BJ (cell line): ENCODE results near the gene GRIK3. TPM values are rescaled to one million over a fixed set of nuclear protein-coding genes. Genes with fewer than 3 reads are reported as not detected.

Source experiments
- CTCF ChIA-PET: fragments of 350-600 bp; formaldehyde crosslinking; extraction: SDS; loops from one replicate; lab custom pipeline; 2021; ENCODE audit warnings: antibody characterized with exemption, inconsistent platforms; lab: Yijun Ruan, JAX
- POLR2A ChIA-PET: fragments of 300-600 bp; sonication (Branson Sonifier 250); formaldehyde crosslinking; extraction: SDS; loops from one replicate; lab custom pipeline; 2021; ENCODE audit warnings: antibody characterized with exemption; lab: Charles Lee
- DNase-seq: peaks from one replicate; pipeline ENCODE4 v3.0.0-alpha.2; 2011; ENCODE audit warnings: low read depth
- H3K27me3 ChIP-seq: 2 replicates; pipeline ENCODE4 v1.6.0; 2011; ENCODE audit warnings: low read length; ENCODE audit not compliant: control insufficient read depth, insufficient read depth
- H3K36me3 ChIP-seq: 2 replicates; pipeline ENCODE4 v1.5.1; 2011; ENCODE audit warnings: low read length; ENCODE audit not compliant: control insufficient read depth, insufficient read depth
- H3K4me3 ChIP-seq: 2 replicates; pipeline ENCODE4 v1.5.1; 2011; ENCODE audit warnings: low read depth, mild to moderate bottlenecking, control low read depth, low read length
- CTCF ChIP-seq: IDR thresholded peaks from 2 replicates; pipeline ENCODE4 v1.5.1; 2011; ENCODE audit warnings: low read depth, mild to moderate bottlenecking, control low read depth, inconsistent platforms, low read length, moderate library complexity; ENCODE audit not compliant: insufficient read depth
- polyA plus RNA-seq: library from polyadenylated mRNA; depleted of rRNA; stranded (reverse); fragments of >200 nt; gene quantifications from 2 replicates; pipeline ENCODE4 v1.2.3, GENCODE V29; 2011

Gene GRIK3
- polyA plus RNA-seq, 1 experiment: not detected

DNA sequence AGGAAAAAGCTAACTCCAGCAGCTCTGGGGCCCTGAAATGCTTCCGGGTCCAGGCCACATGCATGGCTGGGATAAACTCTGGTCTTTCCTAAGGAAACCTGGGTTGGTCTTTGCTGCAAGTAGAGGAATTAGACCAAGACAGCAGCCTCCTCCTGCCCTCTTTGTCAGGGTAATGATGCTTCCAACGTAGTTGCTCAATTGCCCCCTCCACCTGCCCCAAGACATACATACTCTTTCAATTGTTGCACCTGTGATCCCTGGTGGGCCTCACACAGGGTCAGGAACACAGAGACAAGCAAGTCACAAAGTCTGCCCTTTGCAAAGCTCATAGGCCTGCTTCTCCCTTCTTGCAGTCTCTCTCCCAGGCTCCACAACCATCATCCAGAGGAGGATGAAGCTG is 41.9 kb upstream of the GRIK3 start:
- TF ChIP-seq CTCF: no peak

GRCh38 chr1:37073854-37074379 is 39.6 kb upstream of the GRIK3 start:
- Histone ChIP-seq H3K27me3 (no peaks in the 10 kb centered on the region), H3K36me3 (no peaks in the 10 kb centered on the region), H3K4me3 (no peak overlapping the region)
- no peak for DNase-seq
- CTCF ChIA-PET: no interaction called here
- POLR2A ChIA-PET: no interaction called here
- no peak for TF ChIP-seq CTCF

More for the DNA sequence above, 41.9 kb upstream of the GRIK3 start:
- ChIA-PET CTCF (interaction anchor here (1.0 kb wide), 1 partner anchor 30 kb away, joined by 3 read pairs; no protein-coding TSS in a partner anchor), POLR2A (no interaction called here)
- Histone ChIP-seq H3K27me3 (no peaks in the 10 kb centered on the region), H3K4me3 (no peak overlapping the region), H3K36me3 (no peaks in the 10 kb centered on the region)
- no peak for DNase-seq

DNA sequence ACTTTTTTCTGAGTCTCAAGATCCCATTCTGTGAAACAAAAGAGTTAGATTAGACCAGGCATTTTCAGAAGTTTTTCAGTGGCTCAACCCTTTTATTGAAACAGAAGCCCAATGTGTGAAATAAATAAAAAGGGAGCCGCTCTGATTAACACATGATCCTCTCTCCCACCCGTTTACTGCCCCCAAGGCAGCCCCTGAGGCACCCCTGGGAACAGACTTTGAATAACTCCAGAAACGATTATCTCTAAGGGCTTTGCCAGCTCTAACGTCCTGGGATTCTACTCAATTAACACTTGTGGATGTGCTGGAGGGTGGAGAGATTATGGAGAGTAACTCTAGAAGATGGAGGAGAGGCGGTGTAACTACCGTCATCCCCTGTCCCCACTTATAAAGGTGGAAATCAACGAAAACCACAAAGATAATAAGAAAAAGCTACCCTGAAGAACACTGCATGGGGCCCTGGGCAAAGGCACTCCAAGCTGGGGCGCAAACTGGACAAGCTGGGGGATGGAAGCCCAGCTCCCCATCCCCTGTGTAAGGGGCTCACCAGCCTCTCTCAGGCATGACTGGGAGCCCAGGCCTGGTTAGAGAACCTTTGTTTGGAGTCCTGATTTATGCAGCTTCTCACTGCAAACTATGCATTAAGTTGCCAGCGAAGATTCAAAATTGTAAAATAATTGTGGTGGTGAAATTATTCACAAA is 39.0 kb upstream of the GRIK3 start:
- ChIA-PET CTCF (no interaction called here), POLR2A (no interaction called here)
- no peak overlapping the region for H3K4me3 ChIP-seq
- DNase-seq: no peak
- H3K27me3 ChIP-seq: no peaks in the 10 kb centered on the region
- no peak for TF ChIP-seq CTCF
- H3K36me3 ChIP-seq: no peaks in the 10 kb centered on the region

DNA sequence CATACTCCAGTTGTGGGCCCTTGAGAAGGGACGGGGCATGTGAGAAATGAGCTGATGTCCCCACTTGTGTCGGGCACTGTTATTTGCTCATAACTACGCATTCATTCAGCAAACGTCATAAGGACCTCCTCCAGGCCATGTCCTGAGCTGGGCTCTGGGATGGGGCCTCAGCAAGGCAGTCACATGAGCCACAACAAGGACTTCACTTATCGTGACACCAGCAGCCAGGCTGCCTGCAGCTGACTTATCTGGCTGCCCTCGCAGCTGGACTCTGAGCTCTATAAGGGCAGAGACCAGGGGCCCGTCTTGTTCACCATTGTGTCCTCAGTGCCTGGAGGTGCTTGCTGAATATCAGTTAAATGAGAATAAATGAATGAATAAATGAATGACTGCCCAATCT is 37.5 kb upstream of the GRIK3 start:
- ChIA-PET CTCF (interaction anchor here (0.6 to 1.1 kb wide), 2 partner anchors 8 to 9 kb away, joined by 3 read pairs; no protein-coding TSS in a partner anchor), POLR2A (no interaction called here)
- no peak for DNase-seq
- Histone ChIP-seq H3K4me3 (no peak overlapping the region), H3K36me3 (no peaks in the 10 kb centered on the region), H3K27me3 (no peaks in the 10 kb centered on the region)
- no peak for TF ChIP-seq CTCF

- TF ChIP-seq CTCF: no peak
- Histone ChIP-seq H3K4me3 (no peak overlapping the region), H3K27me3 (no peaks in the 10 kb centered on the region), H3K36me3 (no peaks in the 10 kb centered on the region)
- ChIA-PET CTCF (no interaction called here), POLR2A (no interaction called here)
- DNase-seq: no peak
Measured at GRCh38 chr1:37070126-37070525, 35.8 kb upstream of the GRIK3 start.
